IPS DF 4.7 (cell line): ENCODE data around the gene NUP42.
"Not testable (repeated sequence)": the region's sequence is repeated elsewhere in the genome, so short reads cannot be mapped to it uniquely, and the experiment has no call there.

Experiments used
- DNase-seq: peaks from one replicate; pipeline ENCODE4 v3.0.0-alpha.2; 2013; ENCODE audit warnings: low spot score; ENCODE audit errors: extremely low read depth

The NUP42 gene

DNA sequence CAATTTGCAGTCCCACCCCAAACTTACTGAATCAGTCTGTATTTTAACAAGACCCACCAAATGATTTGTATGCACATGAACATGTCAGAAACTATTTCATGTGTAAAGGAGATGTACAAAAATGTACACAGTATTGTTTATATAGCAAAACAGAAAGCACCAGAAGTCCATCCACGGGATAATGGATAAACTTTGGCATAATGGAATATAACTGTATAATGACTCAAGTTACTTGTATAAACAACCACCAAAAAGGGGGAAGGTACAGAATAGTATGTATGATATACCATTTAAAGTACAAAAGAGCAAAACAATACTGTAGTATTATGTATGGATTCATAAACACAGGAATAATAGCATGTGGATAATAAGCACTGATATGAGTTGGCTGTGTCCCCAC is 22.4 kb downstream of the NUP42 start:
- no peak for DNase-seq

DNA sequence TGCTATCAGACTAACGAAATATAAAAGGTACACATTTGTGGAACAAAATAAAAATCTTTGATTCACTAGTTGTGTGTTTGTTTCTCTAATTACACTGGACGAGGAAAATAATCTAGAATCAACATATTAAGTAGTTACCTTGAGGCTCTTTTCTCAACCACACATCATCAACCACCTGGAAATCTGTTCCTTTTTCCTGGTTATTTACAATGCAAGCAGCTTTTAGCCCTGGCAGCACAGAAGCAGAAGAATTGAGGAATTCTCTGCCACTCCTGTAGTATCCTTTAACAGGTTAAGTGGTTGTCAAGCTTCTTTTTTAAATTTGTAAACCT is 23.7 kb downstream of the NUP42 start:
- DNase-seq: no peak

DNA sequence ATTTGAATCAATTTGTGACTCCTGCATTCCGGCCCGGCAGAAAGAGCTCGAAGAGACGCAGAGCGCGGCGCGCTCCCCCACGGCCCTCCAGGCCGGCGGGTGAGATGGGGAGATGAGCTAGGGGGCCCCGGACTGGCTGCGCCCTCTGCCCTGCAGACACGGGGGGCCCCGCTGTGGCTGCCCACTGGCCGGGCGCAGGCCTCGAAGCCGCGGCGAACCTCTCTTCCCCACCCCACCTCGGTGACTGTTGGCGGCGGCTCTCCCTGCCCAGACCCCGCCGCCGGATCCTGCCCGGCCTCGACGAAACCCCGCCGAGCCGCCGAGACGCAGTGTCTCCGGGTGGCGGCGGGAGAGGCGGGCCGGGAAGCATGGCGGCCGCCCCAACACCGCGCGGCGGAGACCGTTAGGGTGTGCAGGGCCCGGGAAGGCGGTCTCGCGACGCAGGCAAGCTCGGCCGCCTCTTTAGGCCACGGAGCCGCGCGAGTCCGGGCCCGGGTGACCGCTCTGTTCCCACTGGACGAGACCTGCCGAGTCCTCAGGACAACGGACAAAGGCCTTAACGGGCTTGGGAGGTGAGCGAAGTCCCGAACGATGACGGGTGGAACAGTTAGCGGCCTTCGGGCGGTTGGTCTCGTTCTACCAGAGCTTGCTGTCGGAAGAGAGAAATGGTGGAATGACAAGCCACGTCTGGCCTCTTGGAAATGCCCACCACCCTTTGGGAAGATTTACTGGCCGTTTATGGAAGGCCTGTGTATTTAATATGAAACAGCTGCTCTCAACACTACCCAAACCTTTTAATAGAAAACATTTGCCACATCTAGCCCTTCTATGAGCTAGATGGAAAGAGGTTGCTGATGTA is 24.3 kb downstream of the NUP42 start:
- DNase-seq: no peak

DNA sequence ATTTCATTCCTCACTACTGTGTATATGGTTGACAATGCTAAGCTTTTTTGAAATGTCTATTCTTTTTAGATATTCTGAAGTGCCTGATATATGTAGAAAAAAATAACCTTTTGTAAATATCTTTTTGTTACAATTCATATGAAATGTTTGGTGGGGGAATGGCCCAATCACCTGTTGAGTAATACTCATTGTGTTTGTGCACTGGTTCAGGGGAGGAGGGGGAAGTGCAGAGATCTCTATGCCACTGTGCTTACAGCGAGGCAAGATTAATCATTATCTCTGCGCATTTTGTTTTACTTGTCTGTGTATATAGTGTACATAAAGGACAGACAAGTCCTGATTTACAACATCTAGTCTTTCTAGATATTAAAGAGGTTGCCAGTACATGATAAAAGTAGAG is 25.2 kb downstream of the NUP42 start:
- no peak for DNase-seq

DNA sequence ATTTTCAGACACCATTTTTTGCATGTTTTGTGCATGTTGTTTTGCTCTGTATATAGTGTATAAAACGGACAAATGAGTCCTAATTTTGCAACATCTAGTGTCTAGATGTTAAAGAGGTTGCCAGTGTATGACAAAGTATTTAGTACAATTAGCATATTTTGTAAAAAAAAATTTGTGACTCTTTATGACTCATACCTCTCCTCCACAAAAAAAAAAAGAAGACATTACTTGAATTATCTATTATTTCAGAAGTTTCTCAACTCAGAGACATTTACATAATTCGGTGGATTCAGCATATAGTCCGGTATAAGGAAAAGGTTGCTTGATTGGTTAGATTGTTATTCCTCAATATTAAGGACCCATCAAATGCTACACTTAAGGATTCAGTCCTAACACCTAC is 26.0 kb downstream of the NUP42 start:
- no peak for DNase-seq

DNA sequence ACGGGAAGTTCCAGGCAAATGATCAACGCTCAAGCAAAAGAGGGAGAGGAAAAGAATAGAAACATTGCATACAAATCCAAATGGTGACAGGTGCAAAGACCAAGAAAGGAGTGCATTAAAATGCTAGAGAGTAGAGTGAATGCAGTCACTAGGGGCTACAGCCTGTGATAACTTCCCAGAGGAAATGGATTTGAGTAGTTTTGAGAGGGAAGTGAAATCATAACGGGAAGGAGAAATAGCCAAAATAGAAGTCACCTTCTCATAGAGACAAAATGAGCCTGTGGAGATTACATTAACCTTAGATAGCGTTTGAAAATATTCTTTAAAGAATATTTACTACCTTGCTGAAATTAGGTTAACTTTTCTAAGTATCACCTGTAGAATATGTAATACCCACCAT is 26.5 kb downstream of the NUP42 start:
- DNase-seq: no peak

DNA sequence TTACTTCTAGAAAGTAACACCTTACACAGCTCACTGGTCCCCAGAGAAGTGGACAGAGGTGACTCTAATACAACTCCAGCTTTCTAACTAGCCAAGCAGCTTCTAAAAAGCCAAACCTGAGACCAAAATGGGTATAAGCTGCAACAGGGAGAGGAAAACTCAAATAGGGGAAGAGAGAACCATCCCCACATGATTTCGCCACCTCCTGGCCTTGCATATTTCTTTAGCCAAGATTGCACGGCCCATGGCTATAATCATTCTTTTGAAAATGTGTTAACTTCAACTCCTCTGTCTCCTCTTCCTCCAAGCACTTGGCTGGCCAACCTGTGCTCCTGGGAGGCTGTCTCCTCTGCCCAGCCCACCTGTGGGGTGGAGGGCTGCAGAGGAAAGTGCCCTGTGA is 28.7 kb downstream of the NUP42 start:
- no peak for DNase-seq

DNA sequence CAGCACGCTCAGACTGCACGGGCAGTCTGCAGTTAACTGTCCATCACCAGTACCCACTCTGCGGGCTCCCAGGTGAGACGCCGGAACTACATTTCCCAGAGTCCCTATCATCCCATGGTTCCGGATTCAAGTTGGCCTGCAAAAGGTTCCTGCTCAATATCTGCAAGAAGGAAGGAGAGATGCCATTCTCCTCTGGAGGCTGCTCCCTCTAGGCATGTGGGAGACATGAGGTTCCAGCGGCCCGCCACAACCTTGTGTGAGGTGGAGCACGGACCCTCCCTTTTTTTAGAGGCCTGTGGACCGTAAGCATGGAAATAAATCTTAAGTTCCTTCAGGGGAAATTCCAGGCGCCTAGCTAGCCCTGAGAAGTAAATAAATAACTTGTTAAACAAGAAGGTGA is 29.7 kb downstream of the NUP42 start:
- no peak for DNase-seq

DNA sequence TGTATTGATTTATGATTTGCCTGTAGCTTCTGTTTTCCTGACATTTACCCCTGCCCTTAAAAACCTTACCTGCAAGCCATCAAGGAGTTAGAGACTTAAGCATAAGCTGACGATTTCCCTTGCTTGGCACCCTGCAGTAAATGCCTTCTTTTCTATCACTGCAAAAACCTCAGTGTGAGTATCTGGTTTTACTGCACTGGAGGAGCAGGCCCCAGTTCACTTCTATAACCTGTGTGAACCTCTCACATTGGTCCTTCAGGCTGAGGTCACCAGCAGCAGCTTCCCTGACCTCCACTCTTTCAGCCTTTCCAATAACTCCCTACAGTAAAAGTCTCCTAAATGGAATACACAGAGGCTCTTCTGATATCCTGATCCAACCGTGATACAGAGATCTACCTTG is 30.5 kb downstream of the NUP42 start:
- DNase-seq: no peak

DNA sequence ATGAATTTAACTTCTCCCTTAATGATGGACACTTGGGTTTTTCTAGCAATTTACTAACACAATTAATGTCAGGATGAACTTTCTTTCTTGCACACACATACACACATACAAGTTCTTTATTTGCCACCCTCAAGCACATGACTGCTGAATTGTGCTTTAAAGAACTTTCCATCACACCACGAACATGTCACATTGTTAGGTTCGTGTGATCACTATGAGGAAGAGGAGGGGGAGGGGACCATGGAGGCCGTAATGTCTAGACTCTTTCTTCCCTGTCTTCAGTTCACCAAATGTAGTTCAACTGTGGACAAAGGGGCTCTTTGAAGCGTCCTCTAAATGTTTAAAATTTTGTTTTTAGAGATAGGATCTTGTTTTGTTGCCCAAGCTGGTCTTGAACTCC is 31.0 kb downstream of the NUP42 start:
- no peak for DNase-seq

DNA sequence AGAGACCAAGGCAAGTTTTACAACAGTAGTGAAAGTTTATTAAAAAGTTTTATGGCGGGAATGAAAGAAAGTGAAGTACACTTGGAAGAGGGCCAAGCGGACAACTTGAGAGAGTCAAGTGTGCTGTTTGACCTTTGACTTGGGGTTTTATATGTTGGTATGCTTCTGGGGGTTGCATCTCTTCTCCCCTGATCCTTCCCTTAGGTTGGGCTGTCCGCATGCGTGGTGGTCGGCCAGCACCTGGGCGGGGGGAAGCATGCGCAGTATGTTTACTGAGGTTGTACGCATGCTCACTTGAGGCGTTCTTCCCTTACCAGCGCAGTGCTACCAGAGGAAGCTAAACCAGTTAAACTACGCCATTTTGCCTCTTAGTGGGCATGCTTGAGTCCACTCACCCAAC is 31.9 kb downstream of the NUP42 start:
- DNase-seq: no peak

DNA sequence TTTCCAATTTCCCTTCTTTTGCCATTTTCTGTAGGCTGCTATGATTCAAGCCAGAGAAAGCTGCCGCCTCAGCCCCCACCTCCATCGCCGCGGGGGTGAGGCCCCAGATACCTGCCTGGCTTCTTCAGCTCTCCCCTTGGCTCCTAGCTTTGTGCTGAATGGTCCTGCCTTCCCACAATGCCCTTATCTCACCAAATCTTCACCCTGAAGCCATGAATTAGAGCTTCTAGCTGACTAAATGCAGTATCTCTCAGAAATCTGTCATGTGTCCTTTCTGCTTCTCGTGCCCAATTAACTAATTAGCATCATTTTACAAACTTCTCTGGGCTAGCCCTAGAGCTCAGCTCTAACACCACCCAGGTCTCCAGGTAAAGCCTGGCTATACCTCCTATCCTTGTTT is 32.6 kb downstream of the NUP42 start:
- DNase-seq: no peak

DNA sequence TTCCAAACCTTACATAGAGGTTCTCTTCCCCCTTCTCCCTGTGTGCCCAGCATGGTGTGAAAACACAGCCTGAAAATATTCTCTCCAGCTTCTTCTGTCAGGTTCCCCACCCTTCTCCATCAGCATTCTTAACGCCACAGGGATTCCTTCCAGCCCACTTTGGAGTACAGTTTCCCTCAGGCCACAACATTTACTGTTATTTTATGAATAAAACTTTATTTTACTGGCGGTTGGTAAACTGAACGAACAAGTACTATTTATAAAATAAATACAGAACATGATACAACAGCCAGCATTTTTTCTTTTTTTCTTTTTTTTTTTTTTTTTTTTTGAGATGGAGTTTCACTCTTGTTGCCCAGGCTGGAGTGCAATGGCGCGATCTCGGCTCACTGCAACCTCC is 33.1 kb downstream of the NUP42 start:
- no peak for DNase-seq

DNA sequence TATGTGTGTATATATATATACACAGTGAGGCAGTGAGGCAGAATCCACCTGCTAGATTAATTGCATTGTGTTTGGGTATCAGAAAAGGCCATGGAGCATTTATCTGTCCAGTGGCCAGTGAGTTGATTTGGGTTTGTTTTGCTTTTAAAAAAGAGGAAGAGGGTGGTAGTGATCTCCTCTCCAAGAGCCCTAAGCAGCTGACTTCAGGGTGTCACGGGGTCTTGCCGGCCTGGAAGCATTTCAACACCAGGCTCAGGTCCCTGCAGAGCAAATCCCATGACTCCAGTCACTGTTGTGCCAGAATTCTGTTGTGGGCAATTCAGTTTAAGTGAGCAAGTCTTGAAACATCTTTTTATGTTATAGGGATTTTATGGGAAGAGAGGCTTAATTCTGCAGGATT is 34.2 kb downstream of the NUP42 start:
- no peak for DNase-seq

DNA sequence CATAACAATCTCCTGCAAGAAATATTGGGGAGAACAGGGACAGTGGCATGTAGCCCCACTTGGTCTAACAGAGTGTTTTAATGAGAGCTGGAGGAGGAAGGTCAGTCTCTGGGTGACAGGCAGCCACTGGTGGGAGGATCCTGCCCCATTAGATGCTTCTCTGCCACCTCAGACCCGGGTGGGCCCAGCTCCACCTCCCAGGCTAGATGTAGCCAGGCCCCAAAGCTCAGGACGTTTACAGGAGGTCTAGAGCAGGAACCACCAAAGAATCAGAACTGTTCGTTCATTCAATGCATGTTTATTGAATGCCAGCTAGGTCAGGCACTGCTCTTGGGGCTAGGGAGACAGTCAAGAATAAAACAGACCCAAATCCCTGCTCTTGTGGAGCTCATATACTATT is 36.3 kb downstream of the NUP42 start:
- DNase-seq: no peak

DNA sequence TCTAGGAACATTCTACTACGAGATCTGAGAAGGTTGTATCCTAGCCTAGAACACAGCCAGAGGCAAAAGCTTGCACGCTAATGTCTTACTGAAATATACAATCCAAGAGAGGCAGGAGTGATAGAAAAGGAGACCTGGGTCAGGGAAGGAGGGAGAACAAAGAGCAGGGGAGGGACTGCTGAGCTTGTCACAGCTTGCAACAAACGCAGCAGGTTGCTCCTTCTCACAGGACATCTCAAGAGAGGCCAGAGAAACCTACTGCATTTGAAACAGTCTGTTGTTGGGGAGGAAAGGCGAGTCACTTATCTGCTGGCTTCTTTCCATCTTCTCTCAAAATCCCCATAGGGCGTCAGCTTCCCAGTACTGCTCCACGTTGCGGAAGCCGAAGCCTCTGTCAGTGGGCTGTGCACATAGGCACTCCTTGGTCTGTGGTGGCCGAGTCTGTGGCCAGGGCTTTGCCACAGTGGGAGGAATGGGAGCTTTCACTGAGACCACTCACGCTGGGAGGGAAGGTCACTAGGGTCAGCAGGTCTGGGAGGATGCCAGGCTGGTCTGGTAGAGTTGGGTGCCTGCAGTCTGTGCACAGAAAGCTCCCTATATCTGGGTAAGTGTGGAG is 39.0 kb downstream of the NUP42 start:
- DNase-seq: no peak

DNA sequence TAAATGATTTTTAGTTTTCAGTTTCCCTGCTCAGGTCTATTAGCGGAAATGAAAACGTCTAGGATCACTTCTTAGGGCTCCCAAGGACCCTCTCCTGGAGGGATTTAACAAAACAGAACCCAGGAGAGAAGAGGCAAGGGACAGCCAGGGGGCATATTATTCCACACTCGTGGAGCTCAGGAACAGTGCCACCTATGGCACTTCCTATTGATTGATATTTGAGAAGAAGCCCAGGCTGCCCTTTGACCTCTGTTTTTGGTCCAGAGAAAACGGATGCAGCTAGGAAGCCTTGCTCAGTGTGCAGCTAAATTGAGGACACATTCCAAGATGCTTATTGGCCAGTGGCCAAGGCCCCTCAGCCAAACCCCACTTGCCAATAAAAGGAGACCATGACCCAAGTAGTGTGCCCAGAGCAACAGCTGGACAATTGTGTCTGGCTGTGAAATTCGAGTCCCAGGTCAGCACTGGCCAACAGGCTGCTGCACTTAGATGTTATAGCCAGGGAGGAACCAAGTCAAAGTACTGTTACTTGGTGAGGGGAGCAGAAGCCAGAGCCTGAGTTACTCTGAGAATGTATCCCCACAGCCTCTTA is 40.7 kb downstream of the NUP42 start:
- no peak for DNase-seq

DNA sequence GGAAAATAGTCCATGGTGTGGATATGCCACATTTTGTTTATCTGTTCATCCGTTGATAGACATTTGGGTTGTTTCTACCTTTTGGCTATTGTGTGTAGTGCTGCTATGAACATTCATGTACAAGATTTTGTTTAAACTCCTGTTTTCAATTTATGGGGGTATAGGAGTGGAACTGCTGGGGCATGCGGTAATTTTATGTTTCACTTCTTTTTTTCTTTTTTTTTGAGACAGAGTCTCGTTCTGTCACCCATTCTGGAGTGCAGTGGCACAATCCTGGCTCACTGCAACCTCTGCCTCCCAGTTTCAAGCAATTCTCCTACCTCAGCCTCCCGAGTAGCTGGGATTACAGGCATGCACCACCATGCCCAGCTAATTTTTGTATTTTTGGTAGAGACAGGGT is 42.5 kb downstream of the NUP42 start:
- not testable (repeated sequence) for DNase-seq

DNA sequence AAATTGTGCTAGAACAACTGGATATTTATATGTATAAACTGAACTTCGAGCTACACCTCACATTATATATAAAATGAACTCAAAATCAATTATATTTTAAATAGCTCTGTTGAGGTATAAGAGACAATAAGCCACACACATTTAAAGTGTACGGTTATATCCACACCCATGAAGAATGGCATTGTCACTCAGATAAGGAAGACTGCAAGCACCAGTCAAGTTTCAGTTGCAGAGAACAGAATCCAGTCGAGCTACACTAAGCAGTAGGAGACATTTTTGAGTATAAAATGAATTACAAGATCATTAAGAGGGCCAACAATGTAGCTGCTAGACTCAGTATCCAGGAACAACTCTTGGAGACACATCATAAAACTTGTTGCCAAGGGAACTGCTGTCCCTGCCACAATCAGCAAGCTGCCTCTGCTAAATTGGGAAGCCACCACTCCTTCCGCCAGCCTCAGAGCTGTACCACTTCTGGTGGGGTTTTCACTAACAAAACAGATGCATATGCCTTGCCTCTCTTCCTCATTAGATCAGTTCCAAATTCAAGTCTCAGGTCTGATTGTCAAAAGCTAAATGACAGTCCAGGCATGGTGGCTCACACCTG is 45.1 kb downstream of the NUP42 start:
- no peak for DNase-seq

DNA sequence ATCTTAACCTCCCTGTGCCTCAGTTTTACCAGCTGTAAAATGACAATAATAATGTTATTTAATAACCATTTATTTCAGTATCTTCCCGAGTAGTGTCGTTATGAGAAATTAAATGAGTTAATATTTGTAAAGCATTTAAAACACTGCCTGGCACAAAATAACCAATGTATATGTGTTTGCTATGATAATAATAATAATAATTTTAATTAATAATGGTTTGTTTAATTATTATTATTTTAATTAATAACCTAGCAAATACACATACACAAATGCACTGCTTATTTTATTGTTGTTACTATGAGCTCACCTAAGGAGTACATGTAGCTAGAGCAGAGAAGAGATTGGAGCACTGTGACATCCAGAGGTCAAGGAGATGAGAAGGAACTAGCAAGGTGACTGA is 46.6 kb downstream of the NUP42 start:
- no peak for DNase-seq

DNA sequence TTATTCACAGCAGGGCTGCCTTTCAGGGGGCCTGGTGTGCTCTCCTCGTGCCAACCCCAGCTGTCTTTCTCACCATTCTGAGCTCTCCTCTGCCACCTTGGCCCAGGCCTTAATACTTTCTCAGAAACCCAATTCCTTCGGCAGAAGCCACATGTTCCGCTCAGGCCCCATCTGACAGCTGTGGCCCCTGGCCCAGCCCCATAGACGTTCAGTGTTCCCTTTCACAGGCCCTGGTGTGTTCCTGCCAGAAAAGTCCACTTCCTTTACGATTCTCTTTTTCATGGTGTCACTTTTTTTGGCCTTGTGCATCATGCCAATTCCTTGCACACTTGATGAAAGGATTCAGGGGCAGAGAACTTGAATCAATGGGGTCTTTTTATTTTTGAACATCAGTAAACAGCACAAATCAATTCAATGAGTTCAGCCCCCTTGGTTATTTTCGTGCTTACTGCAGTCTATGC is 48.8 kb downstream of the NUP42 start:
- no peak for DNase-seq

DNA sequence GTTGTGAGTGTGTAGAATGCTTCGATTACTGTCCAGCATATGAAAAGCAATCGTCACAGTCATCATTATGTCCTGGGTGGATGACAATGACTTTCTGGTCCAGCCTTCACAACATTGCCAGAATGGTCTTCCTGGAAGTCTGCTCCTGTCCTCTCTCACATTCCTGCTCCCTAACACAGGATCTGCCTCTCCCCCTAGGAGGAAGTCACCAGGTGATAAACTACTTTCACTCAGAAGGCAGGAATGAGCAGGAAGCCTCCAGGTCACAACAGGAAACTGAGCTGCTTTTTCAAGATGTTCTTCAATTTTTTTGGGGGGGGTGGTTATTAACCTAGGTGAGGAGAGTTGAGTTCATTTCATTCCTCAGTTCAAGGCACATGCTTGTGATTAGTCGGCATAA is 51.1 kb downstream of the NUP42 start:
- no peak for DNase-seq
